Measurements from ENCODE around the gene GCNT2.

- TF ChIP-seq EP300 (IDR thresholded peaks at IDR 0.05; ENCODE audit: borderline replicate concordance) = no peak
- TF ChIP-seq TEAD4 (IDR thresholded peaks at IDR 0.05) = no peak
- no peak for TF ChIP-seq MAX (IDR thresholded peaks at IDR 0.05)
- TF ChIP-seq RAD21 (IDR thresholded peaks at IDR 0.05; ENCODE audit: low read depth) = no peak
- no peak for TF ChIP-seq ZBTB7A (IDR thresholded peaks at IDR 0.05; ENCODE audit: low read depth)
- no peak for TF ChIP-seq EGR1 (IDR thresholded peaks at IDR 0.05)
- TF ChIP-seq CREB1 (IDR thresholded peaks at IDR 0.05; ENCODE audit: low read depth) = no peak
- TF ChIP-seq FOXM1 (IDR thresholded peaks at IDR 0.05; ENCODE audit: borderline replicate concordance, low read depth) = no peak
- TF ChIP-seq NFIC (IDR thresholded peaks at IDR 0.05) = no peak
- no peak for TF ChIP-seq USF1 (IDR thresholded peaks at IDR 0.05)
These were observed 67.6 kb downstream of the GCNT2 start for GRCh38 chr6:10588562-10589428.
